Lower leg skin (tissue), 3 donors: Measurements from ENCODE around the gene ZBTB40.

Source experiments
- POLR2A ChIP-seq, 2 donors: fragments of 450-650 bp; IDR thresholded peaks; one replicate each; pipeline ENCODE4 v1.6.1; 2016 to 2017; ENCODE audit warnings: antibody characterized with exemption in 2 of 2, mild to moderate bottlenecking in 1 of 2, moderate library complexity in 1 of 2
- TF ChIP-seq, protein P1 (sequence below), 3 donors: fragments of 450-650 bp; IDR thresholded peaks; one replicate each; pipeline ENCODE4 v1.5.1; 2016; ENCODE audit warnings: antibody characterized with exemption in 3 of 3, mild to moderate bottlenecking in 3 of 3, moderate library complexity in 2 of 3

- TF ChIP-seq POLR2A (IDR thresholded peaks at IDR 0.05) = no peak
- TF ChIP-seq, protein P1, sequence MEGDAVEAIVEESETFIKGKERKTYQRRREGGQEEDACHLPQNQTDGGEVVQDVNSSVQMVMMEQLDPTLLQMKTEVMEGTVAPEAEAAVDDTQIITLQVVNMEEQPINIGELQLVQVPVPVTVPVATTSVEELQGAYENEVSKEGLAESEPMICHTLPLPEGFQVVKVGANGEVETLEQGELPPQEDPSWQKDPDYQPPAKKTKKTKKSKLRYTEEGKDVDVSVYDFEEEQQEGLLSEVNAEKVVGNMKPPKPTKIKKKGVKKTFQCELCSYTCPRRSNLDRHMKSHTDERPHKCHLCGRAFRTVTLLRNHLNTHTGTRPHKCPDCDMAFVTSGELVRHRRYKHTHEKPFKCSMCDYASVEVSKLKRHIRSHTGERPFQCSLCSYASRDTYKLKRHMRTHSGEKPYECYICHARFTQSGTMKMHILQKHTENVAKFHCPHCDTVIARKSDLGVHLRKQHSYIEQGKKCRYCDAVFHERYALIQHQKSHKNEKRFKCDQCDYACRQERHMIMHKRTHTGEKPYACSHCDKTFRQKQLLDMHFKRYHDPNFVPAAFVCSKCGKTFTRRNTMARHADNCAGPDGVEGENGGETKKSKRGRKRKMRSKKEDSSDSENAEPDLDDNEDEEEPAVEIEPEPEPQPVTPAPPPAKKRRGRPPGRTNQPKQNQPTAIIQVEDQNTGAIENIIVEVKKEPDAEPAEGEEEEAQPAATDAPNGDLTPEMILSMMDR (IDR thresholded peaks at IDR 0.05) = no peak
Observed at GRCh38 chr1:22461100-22461499, 9.4 kb downstream of the ZBTB40 start.
